ENCODE data around the gene IL31. TPM values are rescaled to one million over a fixed set of nuclear protein-coding genes. Genes with fewer than 3 reads are reported as not detected.
A peak's percentile ranks its signal among the peaks of the same experiment; 100 is the strongest.

IL31 gene
- total RNA-seq, 1 experiment from 2014 or later: not detected

GRCh38 chr12:122126713-122127597 lies 47.1 kb downstream of the IL31 start:
- Histone ChIP-seq H3K4me3 (ENCODE audit: low read depth in 2 of 2, low read length in 2 of 2) (no peak overlapping the region), H3K9me3 (ENCODE audit: control insufficient read depth, insufficient read depth, low read depth, low read length) (no peaks in the 10 kb centered on the region), H3K36me3 (ENCODE audit: control insufficient read depth, insufficient read depth, low read length) (peaks cover 7% of the 10 kb centered on the region), H3K27me3 (ENCODE audit: control insufficient read depth, insufficient read depth, low read length) (no peaks in the 10 kb centered on the region), H3K27ac (ENCODE audit: low read length) (0 out of 2 replicates have a peak overlapping the region, but pooled peaks have one; percentile 15), H3K4me1 (ENCODE audit: control insufficient read depth, insufficient read depth, low read length) (peaks cover 46% of the 10 kb centered on the region)
- ChIA-PET POLR2A (interaction anchor here (0.8 kb wide), 1 partner anchor 29 kb away, joined by 3 read pairs; no protein-coding TSS in a partner anchor), CTCF (interaction anchor here (0.6 to 1.0 kb wide), 3 partner anchors 30 to 203 kb away, joined by 3 to 4 read pairs (median 3); no protein-coding TSS in a partner anchor)
- no TSS peak for BruUV-seq (replicated peaks)
- in situ Hi-C loops (cut with HindIII; ENCODE audit: low pct_unique_long_range_greater_than_20kb, low sequenced_read_pairs) (no loop called here), intact Hi-C loops (cut with micrococcal nuclease; ENCODE audit: unreplicated experiment) (no loop called here)
- ATAC-seq (peak; percentile 57; the same call in 1 of the 2 replicates), DNase-seq (ENCODE audit: low read depth, low spot score) (no peak)
- TF ChIP-seq REST (IDR thresholded peaks at IDR 0.05; ENCODE audit: insufficient read depth in 1 of 2, low read depth in 2 of 2, low read length in 1 of 2) (no peak), TCF7L2 (IDR thresholded peaks at IDR 0.05; ENCODE audit: low read depth, low read length) (no peak), POLR2AphosphoS5 (IDR thresholded peaks at IDR 0.05; ENCODE audit: low read depth, low read length) (no peak), CTCF (IDR thresholded peaks at IDR 0.05) (peak; percentile 76), SIN3A (IDR thresholded peaks at IDR 0.05; ENCODE audit: borderline replicate concordance, insufficient read depth, low read depth, low read length) (no peak)

- TF ChIP-seq POLR2AphosphoS5 (IDR thresholded peaks at IDR 0.05; ENCODE audit: low read depth, low read length) (no peak), REST (IDR thresholded peaks at IDR 0.05; ENCODE audit: insufficient read depth in 1 of 2, low read depth in 2 of 2, low read length in 1 of 2) (no peak), CTCF (IDR thresholded peaks at IDR 0.05) (no peak), TCF7L2 (IDR thresholded peaks at IDR 0.05; ENCODE audit: low read depth, low read length) (no peak), SIN3A (IDR thresholded peaks at IDR 0.05; ENCODE audit: borderline replicate concordance, insufficient read depth, low read depth, low read length) (no peak)
- H3K27ac ChIP-seq (ENCODE audit: low read length): peak overlapping the region; percentile 65
- ChIA-PET CTCF (interaction anchor here (0.6 kb wide), 1 partner anchor 75 kb away, joined by 3 read pairs; no protein-coding TSS in a partner anchor), POLR2A (interaction anchor here (0.8 kb wide), 1 partner anchor 28 kb away, joined by 3 read pairs; no protein-coding TSS in a partner anchor)
- intact Hi-C loops (cut with micrococcal nuclease; ENCODE audit: unreplicated experiment) (no loop called here), in situ Hi-C loops (cut with HindIII; ENCODE audit: low pct_unique_long_range_greater_than_20kb, low sequenced_read_pairs) (no loop called here)
- ATAC-seq (no peak), DNase-seq (ENCODE audit: low read depth, low spot score) (no peak)
- peaks cover 53% of the 10 kb centered on the region for H3K4me1 ChIP-seq (ENCODE audit: control insufficient read depth, insufficient read depth, low read length)
- H3K36me3 ChIP-seq (ENCODE audit: control insufficient read depth, insufficient read depth, low read length): peaks cover 7% of the 10 kb centered on the region
- H3K9me3 ChIP-seq (ENCODE audit: control insufficient read depth, insufficient read depth, low read depth, low read length): no peaks in the 10 kb centered on the region
- H3K4me3 ChIP-seq (ENCODE audit: low read depth in 2 of 2, low read length in 2 of 2): no peak overlapping the region
- no peaks in the 10 kb centered on the region for H3K27me3 ChIP-seq (ENCODE audit: control insufficient read depth, insufficient read depth, low read length)
- BruUV-seq (replicated peaks): no TSS peak
Observed at GRCh38 chr12:122126342-122126635, 47.7 kb downstream of the IL31 start.
